WTC11 (cell line): ENCODE data around the gene AHNAK2. TPM values are rescaled to one million over a fixed set of nuclear protein-coding genes. Genes with fewer than 3 reads are reported as not detected.
"Not testable (repeated sequence)": the region's sequence is repeated elsewhere in the genome, so short reads cannot be mapped to it uniquely, and the experiment has no call there.

Experiments used
- ATAC-seq: fragments of 200-7000 bp; cut with Tn5 transposase; 2 replicates; pipeline ENCODE4 v1.10.0; 2021; ENCODE audit warnings: mild to moderate bottlenecking, moderate library complexity
- CTCF ChIA-PET: fragments of 300-600 bp; sonication (Branson Sonifier 250); formaldehyde crosslinking; loops from one replicate; lab custom pipeline; 2021; ENCODE audit warnings: antibody characterized with exemption; lab: Charles Lee
- POLR2A ChIA-PET: fragments of 350-600 bp; sonication (Branson Sonifier 250); formaldehyde crosslinking; loops from one replicate; lab custom pipeline; 2021; ENCODE audit warnings: antibody characterized with exemption; lab: Charles Lee
- DNase-seq: peaks from one replicate; pipeline ENCODE4 v3.0.0; 2021; ENCODE audit warnings: low spot score
- H3K27ac Mint-ChIP-seq: 2 replicates; pipeline ENCODE4 v1.8.0; 2021; ENCODE audit warnings: mixed read lengths
- H3K27me3 Mint-ChIP-seq: 2 replicates; pipeline ENCODE4 v1.8.0; 2021; ENCODE audit warnings: low read depth, mild to moderate bottlenecking, moderate library complexity, mixed read lengths
- H3K36me3 Mint-ChIP-seq: 2 replicates; pipeline ENCODE4 v1.8.0; 2021; ENCODE audit warnings: mixed read lengths
- H3K4me1 Mint-ChIP-seq: 2 replicates; pipeline ENCODE4 v1.8.0; 2022; ENCODE audit warnings: mixed read lengths
- H3K4me3 Mint-ChIP-seq: 2 replicates; pipeline ENCODE4 v1.8.0; 2021; ENCODE audit warnings: mild to moderate bottlenecking, moderate library complexity, mixed read lengths
- H3K9me3 Mint-ChIP-seq: 2 replicates; pipeline ENCODE4 v1.8.0; 2021; ENCODE audit warnings: mixed read lengths
- ATF3 ChIP-seq: sonication (generic); formaldehyde crosslinking; conservative IDR thresholded peaks from 2 replicates; pipeline ENCODE4 v1.8.1; 2022; ENCODE audit warnings: mild to moderate bottlenecking, missing genetic modification reagents
- ATF6 ChIP-seq: sonication (generic); formaldehyde crosslinking; IDR thresholded peaks from 2 replicates; pipeline ENCODE4 v1.8.1; 2023; ENCODE audit warnings: mild to moderate bottlenecking, missing genetic modification reagents
- ELF4 ChIP-seq: sonication (generic); formaldehyde crosslinking; IDR thresholded peaks from 2 replicates; pipeline ENCODE4 v1.8.1; 2022; ENCODE audit warnings: low read depth, mild to moderate bottlenecking, moderate library complexity, missing genetic modification reagents
- HMGA2 ChIP-seq: fragments of 250-450 bp; sonication (Bioruptor Pico); IDR thresholded peaks from 2 replicates; pipeline ENCODE4 v1.4.0; 2021; ENCODE audit warnings: mild to moderate bottlenecking, moderate library complexity
- SMAD4 ChIP-seq: sonication (generic); formaldehyde crosslinking; IDR thresholded peaks from 2 replicates; pipeline ENCODE4 v1.8.0; 2022; ENCODE audit warnings: mild to moderate bottlenecking, missing genetic modification reagents
- TCF7 ChIP-seq: sonication (generic); formaldehyde crosslinking; IDR thresholded peaks from 2 replicates; pipeline ENCODE4 v1.8.0; 2022; ENCODE audit warnings: mild to moderate bottlenecking, low read depth, missing genetic modification reagents, moderate library complexity
- ZBTB21 ChIP-seq: sonication (generic); formaldehyde crosslinking; IDR thresholded peaks from 2 replicates; pipeline ENCODE4 v1.8.1; 2023; ENCODE audit warnings: mild to moderate bottlenecking, missing genetic modification reagents, borderline replicate concordance
- ZNF232 ChIP-seq: sonication (generic); formaldehyde crosslinking; IDR thresholded peaks from 2 replicates; pipeline ENCODE4 v1.8.0; 2022; ENCODE audit warnings: mild to moderate bottlenecking, missing genetic modification reagents
- ZNF671 ChIP-seq: fragments of 250-450 bp; sonication (Bioruptor Pico); IDR thresholded peaks from 2 replicates; pipeline ENCODE4 v1.8.0; 2021; ENCODE audit warnings: mild to moderate bottlenecking
- total RNA-seq: library from RNA; stranded (reverse); gene quantifications from 3 replicates; pipeline ENCODE4 v1.2.3, GENCODE V29; 2021
- TF ChIP-seq, protein P1 (sequence below): fragments of 250-450 bp; sonication (Bioruptor Pico); conservative IDR thresholded peaks from 2 replicates; pipeline ENCODE4 v1.9.0; 2021; ENCODE audit warnings: mild to moderate bottlenecking
- TF ChIP-seq, protein P2 (sequence below): sonication (generic); formaldehyde crosslinking; IDR thresholded peaks from 2 replicates; pipeline ENCODE4 v1.8.1; 2022; ENCODE audit warnings: low read depth, missing genetic modification reagents, borderline replicate concordance
- TF ChIP-seq, protein P3 (sequence below): sonication (generic); formaldehyde crosslinking; IDR thresholded peaks from 2 replicates; pipeline ENCODE4 v1.8.1; 2023; ENCODE audit warnings: mild to moderate bottlenecking, missing genetic modification reagents, moderate library complexity
- TF ChIP-seq, protein P4 (sequence below): sonication (generic); formaldehyde crosslinking; IDR thresholded peaks from 2 replicates; pipeline ENCODE4 v1.8.1; 2022; ENCODE audit warnings: mild to moderate bottlenecking, moderate library complexity, missing genetic modification reagents

The AHNAK2 gene
- total RNA-seq, 1 experiment from 2014 or later = 3.5 TPM

DNA sequence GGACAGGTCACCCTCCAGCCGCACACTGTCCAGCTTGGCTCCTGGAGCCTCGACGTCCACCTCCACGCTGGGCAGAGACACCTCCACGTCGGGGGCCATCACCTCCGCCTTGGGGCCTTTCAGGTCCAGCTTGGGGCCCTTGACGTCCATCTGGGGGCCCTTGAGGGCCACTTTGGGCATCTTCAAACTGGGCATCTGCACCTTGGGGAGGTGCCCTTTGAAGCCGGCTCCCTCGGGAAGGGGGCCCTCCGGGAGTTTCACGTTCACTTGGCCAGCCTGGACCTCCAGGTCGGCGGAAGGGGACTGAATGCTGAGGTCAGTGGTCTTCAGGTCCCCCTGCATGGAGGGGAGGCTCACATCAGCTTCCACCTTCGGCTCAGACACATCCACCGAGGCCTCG, 28.2 kb downstream of the AHNAK2 start:
- Mint-ChIP-seq H3K4me3 (no peak overlapping the region), H3K4me1 (no peaks in the 10 kb centered on the region), H3K27ac (no peak overlapping the region), H3K27me3 (no peaks in the 10 kb centered on the region; the same call in 1 of the 2 replicates), H3K36me3 (no peaks in the 10 kb centered on the region), H3K9me3 (peaks cover 6% of the 10 kb centered on the region; the same call in 1 of the 2 replicates)
- CTCF ChIA-PET = no interaction called here
- TF ChIP-seq, protein P1, sequence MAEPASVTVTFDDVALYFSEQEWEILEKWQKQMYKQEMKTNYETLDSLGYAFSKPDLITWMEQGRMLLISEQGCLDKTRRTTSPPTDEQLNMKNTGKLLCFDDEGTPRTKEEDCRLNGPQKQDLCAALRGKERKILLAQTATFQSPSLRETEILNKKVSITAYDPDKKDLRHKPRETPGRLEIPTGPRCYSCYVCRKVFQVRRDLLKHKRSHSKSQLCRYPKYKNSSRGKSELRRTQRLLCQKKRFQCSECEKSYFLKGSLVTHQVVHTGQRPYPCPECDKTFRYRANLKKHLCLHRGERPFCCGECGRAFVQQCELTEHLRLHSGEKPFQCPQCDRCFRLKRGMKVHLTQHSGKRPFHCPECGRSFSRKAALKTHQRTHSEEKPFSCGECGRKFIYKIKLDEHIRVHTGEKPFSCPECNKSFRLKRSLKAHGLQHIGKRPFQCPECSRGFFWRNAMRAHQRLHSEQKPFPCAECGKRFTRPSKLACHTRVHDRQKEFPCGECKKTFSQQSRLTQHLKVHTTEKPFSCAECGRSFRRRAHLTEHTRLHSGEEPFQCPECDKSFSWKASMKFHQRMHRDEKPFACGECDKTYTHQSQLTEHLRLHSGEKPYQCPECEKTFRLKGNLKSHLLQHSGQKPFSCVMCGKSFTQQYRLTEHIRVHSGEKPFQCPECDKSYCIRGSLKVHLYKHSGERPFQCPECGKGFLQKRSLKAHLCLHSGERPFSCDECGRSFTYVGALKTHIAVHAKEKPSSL (CRISPR knock-in tag) = no peak
- no peak for TF ChIP-seq SMAD4 (CRISPR knock-in tag)
- TF ChIP-seq, protein P2, sequence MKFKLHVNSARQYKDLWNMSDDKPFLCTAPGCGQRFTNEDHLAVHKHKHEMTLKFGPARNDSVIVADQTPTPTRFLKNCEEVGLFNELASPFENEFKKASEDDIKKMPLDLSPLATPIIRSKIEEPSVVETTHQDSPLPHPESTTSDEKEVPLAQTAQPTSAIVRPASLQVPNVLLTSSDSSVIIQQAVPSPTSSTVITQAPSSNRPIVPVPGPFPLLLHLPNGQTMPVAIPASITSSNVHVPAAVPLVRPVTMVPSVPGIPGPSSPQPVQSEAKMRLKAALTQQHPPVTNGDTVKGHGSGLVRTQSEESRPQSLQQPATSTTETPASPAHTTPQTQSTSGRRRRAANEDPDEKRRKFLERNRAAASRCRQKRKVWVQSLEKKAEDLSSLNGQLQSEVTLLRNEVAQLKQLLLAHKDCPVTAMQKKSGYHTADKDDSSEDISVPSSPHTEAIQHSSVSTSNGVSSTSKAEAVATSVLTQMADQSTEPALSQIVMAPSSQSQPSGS (CRISPR knock-in tag) = no peak
- TF ChIP-seq, protein P3, sequence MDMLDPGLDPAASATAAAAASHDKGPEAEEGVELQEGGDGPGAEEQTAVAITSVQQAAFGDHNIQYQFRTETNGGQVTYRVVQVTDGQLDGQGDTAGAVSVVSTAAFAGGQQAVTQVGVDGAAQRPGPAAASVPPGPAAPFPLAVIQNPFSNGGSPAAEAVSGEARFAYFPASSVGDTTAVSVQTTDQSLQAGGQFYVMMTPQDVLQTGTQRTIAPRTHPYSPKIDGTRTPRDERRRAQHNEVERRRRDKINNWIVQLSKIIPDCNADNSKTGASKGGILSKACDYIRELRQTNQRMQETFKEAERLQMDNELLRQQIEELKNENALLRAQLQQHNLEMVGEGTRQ (CRISPR knock-in tag) = no peak
- TF ChIP-seq ATF3 (CRISPR knock-in tag) = no peak
- no peak for TF ChIP-seq ATF6 (CRISPR knock-in tag)
- TF ChIP-seq ELF4 (CRISPR knock-in tag) = no peak
- no peak for TF ChIP-seq ZBTB21 (CRISPR knock-in tag)
- TF ChIP-seq HMGA2 (CRISPR knock-in tag) = no peak
- TF ChIP-seq, protein P4, sequence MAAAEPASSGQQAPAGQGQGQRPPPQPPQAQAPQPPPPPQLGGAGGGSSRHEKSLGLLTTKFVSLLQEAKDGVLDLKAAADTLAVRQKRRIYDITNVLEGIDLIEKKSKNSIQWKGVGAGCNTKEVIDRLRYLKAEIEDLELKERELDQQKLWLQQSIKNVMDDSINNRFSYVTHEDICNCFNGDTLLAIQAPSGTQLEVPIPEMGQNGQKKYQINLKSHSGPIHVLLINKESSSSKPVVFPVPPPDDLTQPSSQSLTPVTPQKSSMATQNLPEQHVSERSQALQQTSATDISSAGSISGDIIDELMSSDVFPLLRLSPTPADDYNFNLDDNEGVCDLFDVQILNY = no peak
- ATAC-seq = no peak
- POLR2A ChIA-PET = no interaction called here
- DNase-seq = no peak

GRCh38 chr14:104949406-104949955, 28.7 kb downstream of the AHNAK2 start:
- H3K27ac Mint-ChIP-seq, H3K4me3 Mint-ChIP-seq, POLR2A ChIA-PET, DNase-seq, H3K36me3 Mint-ChIP-seq, H3K27me3 Mint-ChIP-seq, CTCF ChIA-PET, H3K9me3 Mint-ChIP-seq, ATAC-seq, H3K4me1 Mint-ChIP-seq: not testable (repeated sequence)

DNA sequence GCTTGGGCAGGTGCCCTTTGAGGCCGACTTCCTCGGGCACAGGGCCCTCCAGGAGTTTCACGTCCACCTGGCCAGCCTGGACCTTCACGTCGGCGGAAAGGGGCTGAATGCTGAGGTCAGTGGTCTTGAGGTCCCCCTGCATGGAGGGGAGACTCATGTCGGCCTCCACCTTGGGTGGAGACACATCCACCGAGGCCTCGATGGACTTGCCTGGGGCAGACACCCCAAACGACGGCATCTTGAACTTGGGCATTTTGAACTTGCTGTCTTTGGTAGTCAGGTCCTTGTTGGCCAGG, 29.5 kb downstream of the AHNAK2 start:
- Mint-ChIP-seq H3K9me3 (peaks cover 6% of the 10 kb centered on the region; the same call in 1 of the 2 replicates), H3K4me1 (no peaks in the 10 kb centered on the region)
- POLR2A ChIA-PET = no interaction called here
- TF ChIP-seq TCF7 (CRISPR knock-in tag) (no peak), ZNF232 (CRISPR knock-in tag) (no peak), ZNF671 (CRISPR knock-in tag) (no peak)
- TF ChIP-seq, all 79 proteins: peak for 0
- DNase-seq (no peak), ATAC-seq (no peak)
- H3K27ac Mint-ChIP-seq = no peak overlapping the region
- no peaks in the 10 kb centered on the region for H3K36me3 Mint-ChIP-seq
- H3K4me3 Mint-ChIP-seq = no peak overlapping the region
- CTCF ChIA-PET = no interaction called here
- no peaks in the 10 kb centered on the region; the same call in 1 of the 2 replicates for H3K27me3 Mint-ChIP-seq

DNA sequence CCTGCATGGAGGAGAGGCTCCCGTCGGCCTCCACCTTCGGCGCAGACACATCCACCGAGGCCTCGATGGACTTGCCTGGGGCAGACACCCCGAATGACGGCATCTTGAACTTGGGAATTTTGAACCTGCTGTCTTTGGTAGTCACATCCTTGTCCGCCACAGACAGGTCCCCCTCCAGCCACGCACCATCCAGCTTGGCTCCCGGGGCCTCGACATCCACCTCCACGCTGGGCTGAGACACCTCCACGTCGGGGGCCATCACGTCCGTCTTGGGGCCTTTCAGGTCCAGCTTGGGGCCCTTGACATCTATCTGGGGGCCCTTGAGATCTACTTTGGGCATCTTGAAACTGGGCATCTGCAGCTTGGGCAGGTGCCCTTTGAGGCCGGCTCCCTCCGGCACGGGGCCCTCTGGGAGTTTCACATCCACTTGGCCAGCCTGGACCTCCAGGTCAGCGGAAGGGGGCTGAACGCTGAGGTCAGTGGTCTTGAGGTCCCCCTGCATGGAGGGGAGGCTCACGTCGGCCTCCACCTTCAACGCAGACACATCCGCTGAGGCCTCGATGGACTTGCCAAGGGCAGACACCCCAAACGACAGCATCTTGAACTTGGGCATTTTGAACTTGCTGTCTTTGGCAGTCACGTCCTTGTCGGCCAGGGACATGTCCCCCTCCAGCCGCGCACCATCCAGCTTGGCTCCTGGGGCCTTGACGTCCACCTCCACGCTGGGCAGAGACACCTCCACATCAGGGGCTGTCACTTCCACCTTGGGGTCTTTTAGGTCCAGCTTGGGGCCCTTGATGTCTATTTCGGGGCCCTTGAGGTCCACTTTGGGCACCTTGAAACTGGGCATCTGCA, 30.1 kb downstream of the AHNAK2 start:
- ATAC-seq, H3K27ac Mint-ChIP-seq, H3K4me1 Mint-ChIP-seq, H3K36me3 Mint-ChIP-seq, H3K4me3 Mint-ChIP-seq, H3K27me3 Mint-ChIP-seq, POLR2A ChIA-PET, DNase-seq, CTCF ChIA-PET, H3K9me3 Mint-ChIP-seq: not testable (repeated sequence)

GRCh38 chr14:104947201-104947600, 31.0 kb downstream of the AHNAK2 start:
- H3K27me3 Mint-ChIP-seq, H3K36me3 Mint-ChIP-seq, H3K4me3 Mint-ChIP-seq, ATAC-seq, H3K4me1 Mint-ChIP-seq, POLR2A ChIA-PET, CTCF ChIA-PET, DNase-seq, H3K9me3 Mint-ChIP-seq, H3K27ac Mint-ChIP-seq: not testable (repeated sequence)
